Measurements from ENCODE around the gene TOE1. TPM values are rescaled to one million over a fixed set of nuclear protein-coding genes. Genes with fewer than 3 reads are reported as not detected.

The TOE1 gene
- total RNA-seq, 1 experiment from 2014 or later: 30.0 TPM

- Histone ChIP-seq H3K4me1 (no peaks in the 10 kb centered on the region), H3K27me3 (no peaks in the 10 kb centered on the region), H3K27ac (no peak overlapping the region), H3K9me3 (replicated peaks) (no peaks in the 10 kb centered on the region), H3K4me3 (no peak overlapping the region), H3K36me3 (no peaks in the 10 kb centered on the region)
- no peak for DNase-seq
Observed at GRCh38 chr1:45314266-45314665, 25.7 kb upstream of the TOE1 start.

- no peaks in the 10 kb centered on the region for H3K9me3 ChIP-seq (replicated peaks)
- no peak for DNase-seq
- H3K27ac ChIP-seq: no peak overlapping the region
- H3K27me3 ChIP-seq: no peaks in the 10 kb centered on the region
- no peaks in the 10 kb centered on the region for H3K36me3 ChIP-seq
- H3K4me1 ChIP-seq: no peaks in the 10 kb centered on the region
- H3K4me3 ChIP-seq: no peak overlapping the region
Observed at GRCh38 chr1:45317166-45317565, 22.8 kb upstream of the TOE1 start.

DNA sequence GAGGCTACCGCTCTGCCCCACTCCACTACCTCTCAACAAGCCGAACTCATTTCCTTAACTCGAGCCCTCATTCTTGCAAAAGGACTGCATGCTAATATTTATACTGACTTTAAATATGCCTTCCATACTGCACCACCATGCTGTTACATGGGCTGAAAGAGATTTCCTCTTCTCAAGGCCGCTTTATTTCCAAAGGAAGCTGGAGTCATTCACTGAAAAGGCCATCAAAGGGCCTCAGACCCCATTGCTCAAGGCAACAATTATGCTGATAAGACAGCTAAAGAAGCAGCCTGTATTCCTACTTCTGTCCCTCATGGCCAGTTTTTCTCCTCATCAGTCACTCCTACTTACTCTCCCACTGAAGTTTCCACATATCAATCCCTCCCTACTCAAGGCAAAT is 20.2 kb upstream of the TOE1 start:
- no peak for DNase-seq

DNA sequence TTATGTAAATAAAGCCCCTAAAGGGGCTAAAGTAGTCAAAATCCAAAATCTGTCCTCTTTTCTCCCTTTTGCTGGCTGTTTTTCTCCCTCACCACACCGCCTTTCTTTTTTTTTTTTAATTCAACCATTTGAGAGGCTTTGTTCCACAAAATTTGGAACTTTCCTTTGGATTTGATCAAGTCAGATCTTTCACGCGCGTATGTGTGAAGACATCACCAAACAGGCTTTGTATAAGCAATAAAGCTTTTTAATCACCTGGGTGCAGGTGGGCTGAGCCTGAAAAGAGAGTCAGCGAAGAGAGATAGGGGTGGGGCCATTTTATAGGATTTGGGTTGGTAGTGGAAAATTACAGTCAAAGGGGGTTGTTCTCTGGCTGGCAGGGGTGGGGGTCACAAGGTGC is 18.5 kb upstream of the TOE1 start:
- Histone ChIP-seq H3K36me3 (no peaks in the 10 kb centered on the region), H3K9me3 (replicated peaks) (0 out of 2 replicates have a peak, but pooled peaks cover 3% of the 10 kb centered on the region), H3K27ac (no peak overlapping the region), H3K4me1 (no peaks in the 10 kb centered on the region), H3K27me3 (no peaks in the 10 kb centered on the region), H3K4me3 (no peak overlapping the region)
- DNase-seq: no peak

More for the DNA sequence above, 20.2 kb upstream of the TOE1 start:
- H3K4me3 ChIP-seq: no peak overlapping the region
- H3K4me1 ChIP-seq: no peaks in the 10 kb centered on the region
- no peaks in the 10 kb centered on the region for H3K27me3 ChIP-seq
- no peak overlapping the region for H3K27ac ChIP-seq
- H3K9me3 ChIP-seq (replicated peaks): 0 out of 2 replicates have a peak, but pooled peaks cover 3% of the 10 kb centered on the region
- H3K36me3 ChIP-seq: no peaks in the 10 kb centered on the region

DNA sequence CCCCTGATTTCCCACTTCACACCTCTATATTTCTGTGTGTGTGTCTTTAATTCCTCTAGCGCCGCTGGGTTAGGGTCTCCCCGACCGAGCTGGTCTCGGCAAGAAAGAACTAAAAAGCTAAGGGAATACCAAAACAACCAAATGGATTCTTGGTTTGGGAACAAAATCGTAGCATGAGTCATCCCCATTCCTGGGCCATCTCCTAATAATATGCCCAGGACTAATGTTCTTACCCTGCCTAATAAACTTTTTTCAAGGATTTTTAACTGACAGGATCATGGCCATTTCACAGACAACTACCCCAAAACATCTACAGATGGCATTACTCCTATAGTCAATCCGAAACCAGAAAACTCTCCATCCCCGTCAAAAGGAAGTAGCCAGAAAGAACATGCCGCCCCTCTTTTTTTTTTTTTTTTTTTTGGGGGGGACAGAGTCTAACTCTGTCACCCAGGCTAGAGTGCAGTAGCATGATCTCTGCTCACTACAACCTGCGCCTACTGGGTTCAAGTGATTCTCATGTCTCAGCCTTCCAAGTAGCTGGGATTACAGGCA is 17.4 kb upstream of the TOE1 start:
- Histone ChIP-seq H3K4me3 (no peak overlapping the region), H3K4me1 (no peaks in the 10 kb centered on the region), H3K36me3 (no peaks in the 10 kb centered on the region), H3K27ac (no peak overlapping the region), H3K9me3 (replicated peaks) (0 out of 2 replicates have a peak, but pooled peaks cover 3% of the 10 kb centered on the region), H3K27me3 (no peaks in the 10 kb centered on the region)
- no peak for DNase-seq

- 0 out of 2 replicates have a peak, but pooled peaks cover 3% of the 10 kb centered on the region for H3K9me3 ChIP-seq (replicated peaks)
- peaks cover 5% of the 10 kb centered on the region; the same call in 1 of the 2 replicates for H3K36me3 ChIP-seq
- H3K27ac ChIP-seq: no peak overlapping the region
- H3K4me3 ChIP-seq: no peak overlapping the region
- no peaks in the 10 kb centered on the region for H3K4me1 ChIP-seq
- no peaks in the 10 kb centered on the region for H3K27me3 ChIP-seq
- peak; percentile 46 to 62 for DNase-seq
Observed at GRCh38 chr1:45325851-45326506, 14.0 kb upstream of the TOE1 start.

DNA sequence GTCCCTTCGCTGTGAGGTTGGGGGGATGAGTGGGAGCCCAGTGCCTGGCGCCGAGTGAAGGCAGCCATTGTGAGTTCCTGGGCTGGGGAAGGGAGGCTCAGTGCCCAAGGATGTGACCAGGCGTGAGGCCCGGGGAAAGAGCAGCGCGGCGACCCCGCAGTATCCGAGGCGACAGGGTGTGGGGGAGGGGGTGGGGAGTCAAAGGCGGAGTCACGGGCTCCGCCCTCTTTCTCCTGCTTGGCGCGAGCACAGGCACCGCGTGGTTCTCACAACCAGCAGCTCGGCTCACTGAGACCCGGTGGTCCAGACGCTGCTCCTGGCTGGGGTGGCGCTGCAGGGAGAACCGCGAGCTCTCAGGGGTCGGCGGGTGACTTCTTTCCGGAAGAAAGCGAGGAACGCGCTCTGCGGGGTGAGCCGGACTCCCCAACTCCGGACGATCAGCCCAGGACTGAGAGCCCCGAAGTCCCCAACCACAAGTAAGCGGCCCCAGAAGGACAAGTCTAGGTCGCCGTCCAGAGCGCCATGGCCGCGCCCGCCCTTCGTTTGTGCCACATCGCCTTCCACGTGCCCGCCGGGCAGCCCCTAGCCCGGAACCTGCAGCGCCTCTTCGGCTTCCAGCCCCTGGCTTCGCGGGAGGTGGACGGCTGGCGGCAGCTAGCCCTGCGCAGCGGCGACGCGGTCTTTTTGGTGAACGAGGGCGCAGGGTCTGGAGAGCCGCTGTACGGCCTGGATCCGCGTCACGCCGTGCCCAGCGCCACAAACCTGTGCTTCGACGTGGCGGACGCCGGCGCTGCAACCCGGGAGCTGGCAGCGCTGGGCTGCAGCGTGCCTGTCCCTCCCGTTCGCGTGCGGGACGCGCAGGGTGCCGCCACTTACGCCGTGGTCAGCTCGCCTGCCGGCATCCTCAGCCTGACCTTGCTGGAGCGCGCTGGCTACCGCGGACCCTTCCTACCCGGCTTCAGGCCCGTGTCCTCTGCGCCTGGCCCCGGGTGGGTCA is 13.0 kb upstream of the TOE1 start, which contains the start of gene HPDL:
Gene HPDL (plus strand): TSS at position 269 of the 997 bp plus-strand sequence. CDS start 254 bp downstream, at position 523.
- no peaks in the 10 kb centered on the region for H3K4me1 ChIP-seq
- no peak for DNase-seq
- H3K9me3 ChIP-seq (replicated peaks): 0 out of 2 replicates have a peak, but pooled peaks cover 3% of the 10 kb centered on the region
- H3K36me3 ChIP-seq: peaks cover 5% of the 10 kb centered on the region; the same call in 1 of the 2 replicates
- no peak within 1 kb of the TSS for H3K27ac ChIP-seq
- no peaks in the 10 kb centered on the region for H3K27me3 ChIP-seq
- H3K4me3 ChIP-seq: no peak within 1 kb of the TSS

DNA sequence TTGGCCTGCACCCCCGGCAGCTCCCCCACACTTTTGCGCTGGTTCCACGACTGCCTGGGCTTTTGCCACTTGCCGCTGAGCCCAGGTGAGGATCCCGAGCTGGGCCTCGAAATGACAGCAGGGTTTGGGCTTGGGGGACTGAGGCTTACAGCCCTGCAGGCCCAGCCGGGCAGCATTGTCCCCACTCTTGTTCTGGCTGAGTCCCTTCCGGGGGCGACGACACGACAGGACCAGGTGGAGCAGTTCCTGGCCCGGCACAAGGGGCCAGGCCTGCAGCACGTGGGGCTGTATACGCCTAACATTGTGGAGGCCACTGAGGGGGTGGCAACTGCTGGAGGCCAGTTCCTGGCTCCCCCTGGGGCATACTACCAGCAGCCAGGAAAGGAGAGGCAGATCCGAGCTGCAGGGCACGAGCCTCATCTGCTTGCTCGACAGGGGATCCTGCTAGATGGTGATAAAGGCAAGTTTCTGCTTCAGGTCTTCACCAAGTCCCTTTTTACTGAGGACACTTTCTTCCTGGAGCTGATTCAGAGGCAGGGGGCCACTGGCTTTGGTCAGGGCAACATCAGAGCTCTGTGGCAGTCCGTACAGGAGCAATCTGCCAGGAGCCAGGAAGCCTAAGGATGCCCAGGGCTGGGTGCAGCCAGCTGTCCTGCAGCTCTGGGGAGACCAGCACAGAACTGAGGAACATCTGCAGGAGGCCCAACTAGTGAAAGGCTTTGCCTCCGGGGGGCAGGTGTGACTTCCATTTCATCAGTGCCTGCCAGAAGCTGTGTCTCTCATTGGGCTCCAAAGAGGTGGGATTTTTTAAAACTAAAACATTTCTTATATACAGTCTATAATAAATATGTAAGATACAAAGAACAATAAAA is 12.1 kb upstream of the TOE1 start:
- H3K36me3 ChIP-seq: peaks cover 5% of the 10 kb centered on the region; the same call in 1 of the 2 replicates
- no peak overlapping the region for H3K4me3 ChIP-seq
- H3K9me3 ChIP-seq (replicated peaks): 0 out of 2 replicates have a peak, but pooled peaks cover 3% of the 10 kb centered on the region
- no peak overlapping the region for H3K27ac ChIP-seq
- H3K4me1 ChIP-seq: no peaks in the 10 kb centered on the region
- no peak for DNase-seq
- no peaks in the 10 kb centered on the region for H3K27me3 ChIP-seq

DNA sequence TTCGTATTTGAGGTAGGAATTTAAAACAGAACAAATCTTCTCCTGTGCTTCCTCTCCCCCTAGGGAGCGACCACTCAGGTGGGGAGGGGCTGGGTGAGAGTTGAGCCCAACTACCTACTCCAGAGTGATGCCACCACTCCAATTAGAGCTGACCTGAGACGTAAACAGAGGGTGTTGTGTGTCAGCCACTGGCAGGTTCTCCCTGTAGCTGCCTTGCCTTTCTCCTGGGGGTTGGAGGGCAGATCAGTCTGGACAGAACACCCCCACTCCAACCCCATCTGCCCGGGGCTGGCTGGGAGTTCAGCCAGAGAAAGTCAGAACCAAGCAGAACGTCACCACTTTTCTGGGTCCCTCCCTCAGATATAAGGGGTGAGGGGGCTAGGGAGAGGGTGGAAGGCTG is 11.3 kb upstream of the TOE1 start:
- H3K36me3 ChIP-seq: peaks cover 5% of the 10 kb centered on the region; the same call in 1 of the 2 replicates
- no peak overlapping the region for H3K4me3 ChIP-seq
- H3K4me1 ChIP-seq: no peaks in the 10 kb centered on the region
- no peak overlapping the region for H3K27ac ChIP-seq
- no peaks in the 10 kb centered on the region for H3K27me3 ChIP-seq
- 0 out of 2 replicates have a peak, but pooled peaks cover 3% of the 10 kb centered on the region for H3K9me3 ChIP-seq (replicated peaks)
- DNase-seq: no peak

GRCh38 chr1:45329445-45329844 is 10.5 kb upstream of the TOE1 start:
- Histone ChIP-seq H3K4me3 (no peak overlapping the region), H3K27me3 (no peaks in the 10 kb centered on the region), H3K36me3 (peaks cover 5% of the 10 kb centered on the region; the same call in 1 of the 2 replicates), H3K9me3 (replicated peaks) (0 out of 2 replicates have a peak, but pooled peaks cover 3% of the 10 kb centered on the region), H3K4me1 (no peaks in the 10 kb centered on the region), H3K27ac (no peak overlapping the region)
- DNase-seq: no peak

- H3K27ac ChIP-seq: no peak overlapping the region
- H3K36me3 ChIP-seq: peaks cover 5% of the 10 kb centered on the region; the same call in 1 of the 2 replicates
- H3K4me3 ChIP-seq: no peak overlapping the region
- no peaks in the 10 kb centered on the region for H3K27me3 ChIP-seq
- H3K9me3 ChIP-seq (replicated peaks): no peaks in the 10 kb centered on the region
- DNase-seq: no peak
- H3K4me1 ChIP-seq: no peaks in the 10 kb centered on the region
Observed at GRCh38 chr1:45331436-45332345, 8.3 kb upstream of the TOE1 start.

DNA sequence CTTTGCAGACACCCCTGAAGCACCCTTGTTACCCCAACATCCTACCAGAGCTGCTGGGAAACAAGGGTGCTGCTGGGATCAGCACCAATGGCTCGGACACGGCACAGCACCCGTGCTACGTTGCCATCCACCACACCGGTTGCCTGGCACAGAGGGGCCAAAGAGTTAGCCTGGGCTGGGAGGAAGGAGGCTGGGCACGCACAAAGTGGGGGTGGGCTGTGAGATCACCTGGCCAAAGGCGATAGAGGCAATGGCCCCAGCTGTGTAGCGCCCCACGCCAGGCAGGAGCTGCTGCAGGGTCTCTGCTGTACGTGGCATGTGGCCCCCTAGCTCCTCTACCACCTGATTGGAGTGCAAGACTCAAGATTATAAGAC is 7.6 kb upstream of the TOE1 start:
- no peaks in the 10 kb centered on the region for H3K9me3 ChIP-seq (replicated peaks)
- no peak overlapping the region for H3K4me3 ChIP-seq
- no peak for DNase-seq
- peaks cover 5% of the 10 kb centered on the region; the same call in 1 of the 2 replicates for H3K36me3 ChIP-seq
- H3K27ac ChIP-seq: no peak overlapping the region
- H3K4me1 ChIP-seq: no peaks in the 10 kb centered on the region
- H3K27me3 ChIP-seq: no peaks in the 10 kb centered on the region
